ENCODE results near the gene HDAC11.

HDAC11 gene

DNA sequence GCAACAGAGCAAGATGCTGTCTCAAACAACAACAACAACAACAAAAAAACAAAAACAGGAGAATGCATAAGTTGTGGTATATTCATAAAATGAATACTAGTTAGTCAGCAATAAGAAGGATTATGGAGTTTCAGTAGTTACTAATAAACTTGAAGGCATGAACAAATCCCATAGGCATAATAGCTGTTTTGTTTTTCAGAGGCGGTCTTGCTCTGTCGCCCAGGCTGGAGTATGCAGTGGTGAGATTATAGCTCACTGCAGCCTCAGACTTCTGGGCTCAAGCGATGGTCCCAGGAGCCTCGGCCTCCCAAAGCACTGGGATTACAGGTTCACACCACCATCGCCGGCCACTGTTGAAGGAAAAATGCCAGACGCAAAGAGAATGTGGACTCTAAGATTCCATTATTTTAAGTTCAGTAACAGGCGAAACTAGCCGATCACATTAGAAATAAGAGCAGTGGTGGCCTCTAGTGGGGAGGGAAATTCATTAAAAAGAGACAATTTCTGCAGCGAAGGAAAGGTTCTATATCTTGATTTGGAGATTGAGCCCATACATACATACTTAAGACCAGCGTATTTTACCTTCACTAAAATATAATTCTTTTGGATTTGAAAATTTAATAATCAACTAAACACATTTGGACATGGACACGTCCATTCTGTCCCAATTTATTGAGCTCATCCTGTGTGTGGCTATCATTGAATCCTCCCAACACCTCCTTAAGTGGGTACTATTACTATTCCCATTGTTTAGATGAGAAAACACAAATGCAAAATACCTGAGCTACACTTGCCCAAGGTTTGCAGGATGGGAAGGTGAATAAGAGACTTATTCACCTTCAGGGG is 27.4 kb upstream of the HDAC11 start:
- no peak overlapping the region for H3K4me3 ChIP-seq (ENCODE audit: low read depth, low read length)
- TF ChIP-seq, protein P1, sequence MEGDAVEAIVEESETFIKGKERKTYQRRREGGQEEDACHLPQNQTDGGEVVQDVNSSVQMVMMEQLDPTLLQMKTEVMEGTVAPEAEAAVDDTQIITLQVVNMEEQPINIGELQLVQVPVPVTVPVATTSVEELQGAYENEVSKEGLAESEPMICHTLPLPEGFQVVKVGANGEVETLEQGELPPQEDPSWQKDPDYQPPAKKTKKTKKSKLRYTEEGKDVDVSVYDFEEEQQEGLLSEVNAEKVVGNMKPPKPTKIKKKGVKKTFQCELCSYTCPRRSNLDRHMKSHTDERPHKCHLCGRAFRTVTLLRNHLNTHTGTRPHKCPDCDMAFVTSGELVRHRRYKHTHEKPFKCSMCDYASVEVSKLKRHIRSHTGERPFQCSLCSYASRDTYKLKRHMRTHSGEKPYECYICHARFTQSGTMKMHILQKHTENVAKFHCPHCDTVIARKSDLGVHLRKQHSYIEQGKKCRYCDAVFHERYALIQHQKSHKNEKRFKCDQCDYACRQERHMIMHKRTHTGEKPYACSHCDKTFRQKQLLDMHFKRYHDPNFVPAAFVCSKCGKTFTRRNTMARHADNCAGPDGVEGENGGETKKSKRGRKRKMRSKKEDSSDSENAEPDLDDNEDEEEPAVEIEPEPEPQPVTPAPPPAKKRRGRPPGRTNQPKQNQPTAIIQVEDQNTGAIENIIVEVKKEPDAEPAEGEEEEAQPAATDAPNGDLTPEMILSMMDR (IDR thresholded peaks at IDR 0.05; ENCODE audit: low read depth, low read length) = peak; percentile 36; the same call in 1 of the 2 replicates

DNA sequence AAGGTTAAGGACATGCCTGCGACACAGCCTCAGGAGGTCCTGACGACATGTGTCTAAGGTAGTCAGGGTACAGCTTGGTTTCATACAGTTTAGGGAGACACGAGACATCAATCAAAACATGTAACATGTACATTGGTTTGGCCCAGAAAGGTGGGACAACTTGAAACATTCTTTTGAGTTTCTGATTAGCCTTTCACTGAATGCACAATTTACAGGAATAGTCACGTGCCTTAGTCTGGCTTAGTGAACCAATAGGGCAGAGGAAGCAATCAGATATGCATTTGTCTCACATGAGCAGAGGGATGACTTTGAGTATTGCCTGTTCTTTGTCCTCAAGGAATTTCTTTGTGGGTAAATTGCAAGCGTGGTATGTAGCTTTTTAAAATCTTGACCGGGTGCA is 24.5 kb upstream of the HDAC11 start:
- H3K4me3 ChIP-seq (ENCODE audit: low read depth, low read length) = no peak overlapping the region
- TF ChIP-seq, protein P1 (IDR thresholded peaks at IDR 0.05; ENCODE audit: low read depth, low read length) = no peak

DNA sequence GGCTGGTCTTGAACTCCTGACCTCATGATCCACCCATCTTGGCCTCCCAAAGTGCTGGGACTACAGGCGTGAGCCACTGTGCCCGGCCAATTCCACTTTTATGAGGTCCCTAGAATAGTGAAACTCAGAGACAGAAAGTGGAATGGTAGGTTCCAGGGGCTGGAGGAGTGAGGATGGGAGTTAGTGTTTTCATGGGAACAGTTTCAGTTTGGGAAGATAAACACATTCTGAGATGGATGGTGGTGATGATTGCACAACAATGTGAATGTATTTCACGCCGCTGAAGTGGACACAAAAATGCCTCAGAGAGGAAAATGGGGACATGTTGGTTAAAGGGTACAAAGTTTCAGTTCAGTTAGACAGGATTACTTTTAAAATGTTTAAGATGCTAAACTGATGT is 22.5 kb upstream of the HDAC11 start:
- H3K4me3 ChIP-seq (ENCODE audit: low read depth, low read length) = no peak overlapping the region
- TF ChIP-seq, protein P1 (IDR thresholded peaks at IDR 0.05; ENCODE audit: low read depth, low read length) = no peak

DNA sequence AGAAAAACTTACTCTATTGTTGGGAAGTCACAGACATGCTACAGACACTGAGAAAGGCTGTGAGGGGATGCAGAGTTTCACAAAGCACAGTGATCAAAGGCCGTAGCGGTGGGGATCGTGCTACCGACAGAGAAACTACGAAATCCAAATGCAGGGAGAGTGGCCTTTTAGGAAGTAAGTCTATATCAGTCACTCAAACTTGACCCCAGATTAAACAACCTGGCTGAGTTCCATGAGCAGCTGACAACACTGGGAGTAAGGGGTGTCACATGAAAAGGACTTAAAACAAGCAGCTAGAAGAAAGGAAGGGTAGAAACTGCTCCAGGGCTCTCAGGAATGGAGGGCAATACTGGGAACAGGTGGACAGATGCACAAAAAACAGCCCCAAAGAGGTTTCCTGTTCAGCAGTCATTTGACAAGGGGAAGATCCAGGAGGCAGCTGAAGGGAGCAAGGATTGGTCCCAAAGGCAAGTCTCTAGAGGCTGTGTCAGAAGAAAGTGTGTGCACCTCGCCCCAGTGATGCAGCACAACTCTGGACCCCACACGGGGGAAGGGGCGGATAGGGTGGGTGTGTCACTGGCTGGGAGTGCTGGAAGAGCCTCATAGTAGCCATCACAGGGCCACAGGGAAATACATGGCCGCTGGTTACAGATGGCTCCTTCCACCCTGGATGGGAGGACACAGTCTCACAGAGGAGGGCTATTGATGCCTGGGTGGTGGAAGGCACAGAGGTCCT is 20.3 kb upstream of the HDAC11 start:
- TF ChIP-seq, protein P1 (IDR thresholded peaks at IDR 0.05; ENCODE audit: low read depth, low read length) = no peak
- no peak overlapping the region for H3K4me3 ChIP-seq (ENCODE audit: low read depth, low read length)

DNA sequence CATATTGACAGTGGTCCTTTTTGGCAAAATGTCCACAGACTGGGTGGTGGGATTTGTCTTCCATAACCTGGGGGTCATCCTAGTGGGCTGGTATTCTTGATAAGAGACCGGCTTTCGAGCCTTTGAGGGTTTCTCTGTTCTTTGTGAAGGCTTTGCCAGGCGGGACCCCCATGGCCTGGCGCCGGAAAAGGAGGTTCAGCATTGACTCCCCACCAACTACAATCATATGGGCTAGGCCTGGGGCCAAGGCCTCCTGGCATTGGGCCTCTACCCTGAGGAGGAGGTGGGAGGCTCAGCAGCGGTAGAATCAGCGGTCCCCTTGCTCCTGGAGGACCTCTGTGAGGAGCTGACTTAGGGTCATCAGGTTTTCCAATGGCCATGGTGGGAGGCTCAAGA is 19.8 kb upstream of the HDAC11 start:
- no peak overlapping the region for H3K4me3 ChIP-seq (ENCODE audit: low read depth, low read length)
- TF ChIP-seq, protein P1 (IDR thresholded peaks at IDR 0.05; ENCODE audit: low read depth, low read length) = no peak

DNA sequence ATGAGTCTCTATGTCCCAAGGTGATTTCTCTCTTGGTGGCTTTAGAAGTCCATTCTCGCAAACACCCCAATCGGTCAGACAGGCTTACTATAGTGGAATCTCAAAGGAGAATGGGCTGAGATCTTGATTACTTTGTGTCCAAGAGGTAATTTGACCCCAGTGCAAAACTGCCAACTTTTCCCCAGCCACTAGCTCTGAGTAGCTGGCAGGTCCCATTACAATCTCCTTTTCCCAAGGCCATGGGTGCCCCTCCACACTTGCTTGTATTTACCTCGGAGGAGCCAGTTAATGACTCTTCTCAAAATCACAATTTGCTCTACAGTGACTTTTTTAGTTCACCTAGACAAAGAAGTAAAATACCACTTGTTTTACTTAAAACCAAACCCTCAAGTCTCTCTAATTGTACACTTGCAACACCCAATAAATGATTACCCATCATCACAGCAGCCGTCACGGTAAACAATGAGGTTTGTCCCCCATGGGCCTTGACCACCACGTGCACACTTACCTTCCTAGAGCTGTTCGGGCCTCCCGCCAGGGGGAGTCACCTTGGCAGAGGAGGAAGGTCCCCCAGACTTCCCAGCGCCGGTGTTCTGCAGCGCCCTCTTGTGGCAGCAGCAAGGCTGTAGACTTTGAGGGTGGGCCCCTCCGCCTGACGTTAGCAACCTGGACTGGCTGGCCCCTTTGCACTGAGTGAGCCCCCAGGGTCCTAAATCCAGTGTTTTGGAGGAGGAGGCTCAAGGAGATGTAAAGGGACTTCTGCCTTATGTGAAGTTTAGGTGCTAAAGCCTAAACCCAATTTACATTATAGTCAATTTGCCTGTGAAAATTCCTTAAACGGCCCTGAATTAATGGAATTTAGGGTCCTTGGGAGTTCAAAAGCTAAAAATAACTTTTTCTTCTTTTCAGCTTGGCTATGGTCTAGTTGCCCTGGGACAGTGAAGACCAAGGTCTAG is 18.7 kb upstream of the HDAC11 start:
- TF ChIP-seq, protein P1 (IDR thresholded peaks at IDR 0.05; ENCODE audit: low read depth, low read length) = peak; percentile 60
- H3K4me3 ChIP-seq (ENCODE audit: low read depth, low read length) = no peak overlapping the region

All from WI38 (cell line).